WTC11 (cell line): Measurements from ENCODE around the gene TP73. TPM values are rescaled to one million over a fixed set of nuclear protein-coding genes. Genes with fewer than 3 reads are reported as not detected.

Experiments used
- ATAC-seq: fragments of 200-7000 bp; cut with Tn5 transposase; 2 replicates; pipeline ENCODE4 v1.10.0; 2021; ENCODE audit warnings: mild to moderate bottlenecking, moderate library complexity
- CTCF ChIA-PET: fragments of 300-600 bp; sonication (Branson Sonifier 250); formaldehyde crosslinking; loops from one replicate; lab custom pipeline; 2021; ENCODE audit warnings: antibody characterized with exemption; lab: Charles Lee
- POLR2A ChIA-PET: fragments of 350-600 bp; sonication (Branson Sonifier 250); formaldehyde crosslinking; loops from one replicate; lab custom pipeline; 2021; ENCODE audit warnings: antibody characterized with exemption; lab: Charles Lee
- DNase-seq: peaks from one replicate; pipeline ENCODE4 v3.0.0; 2021; ENCODE audit warnings: low spot score
- H3K27ac Mint-ChIP-seq: 2 replicates; pipeline ENCODE4 v1.8.0; 2021; ENCODE audit warnings: mixed read lengths
- H3K27me3 Mint-ChIP-seq: 2 replicates; pipeline ENCODE4 v1.8.0; 2021; ENCODE audit warnings: low read depth, mild to moderate bottlenecking, moderate library complexity, mixed read lengths
- H3K36me3 Mint-ChIP-seq: 2 replicates; pipeline ENCODE4 v1.8.0; 2021; ENCODE audit warnings: mixed read lengths
- H3K4me1 Mint-ChIP-seq: 2 replicates; pipeline ENCODE4 v1.8.0; 2022; ENCODE audit warnings: mixed read lengths
- H3K4me3 Mint-ChIP-seq: 2 replicates; pipeline ENCODE4 v1.8.0; 2021; ENCODE audit warnings: mild to moderate bottlenecking, moderate library complexity, mixed read lengths
- H3K9me3 Mint-ChIP-seq: 2 replicates; pipeline ENCODE4 v1.8.0; 2021; ENCODE audit warnings: mixed read lengths
- AFF4 ChIP-seq: sonication (generic); formaldehyde crosslinking; IDR thresholded peaks from 2 replicates; pipeline ENCODE4 v1.8.1; 2023; ENCODE audit warnings: mild to moderate bottlenecking, missing genetic modification reagents, borderline replicate concordance
- CBFB ChIP-seq: sonication (generic); formaldehyde crosslinking; IDR thresholded peaks from 2 replicates; pipeline ENCODE4 v1.8.1; 2022; ENCODE audit warnings: mild to moderate bottlenecking, low read depth, missing genetic modification reagents
- ETV6 ChIP-seq: sonication (generic); formaldehyde crosslinking; IDR thresholded peaks from 2 replicates; pipeline ENCODE4 v1.8.1; 2022; ENCODE audit warnings: mild to moderate bottlenecking, missing genetic modification reagents
- FOXP1 ChIP-seq: sonication (generic); formaldehyde crosslinking; IDR thresholded peaks from 2 replicates; pipeline ENCODE4 v1.8.0; 2022; ENCODE audit warnings: missing genetic modification reagents, mild to moderate bottlenecking, moderate library complexity, borderline replicate concordance
- GTF2I ChIP-seq: fragments of 250-450 bp; sonication (Bioruptor Pico); conservative IDR thresholded peaks from 2 replicates; pipeline ENCODE4 v1.4.0; 2021; ENCODE audit warnings: mild to moderate bottlenecking
- HMGA2 ChIP-seq: fragments of 250-450 bp; sonication (Bioruptor Pico); IDR thresholded peaks from 2 replicates; pipeline ENCODE4 v1.4.0; 2021; ENCODE audit warnings: mild to moderate bottlenecking, moderate library complexity
- JAZF1 ChIP-seq: fragments of 250-450 bp; sonication (Bioruptor Pico); IDR thresholded peaks from 2 replicates; pipeline ENCODE4 v1.9.0; 2021; ENCODE audit warnings: moderate library complexity, mild to moderate bottlenecking, inconsistent platforms
- MYBL2 ChIP-seq: sonication (generic); formaldehyde crosslinking; IDR thresholded peaks from 2 replicates; pipeline ENCODE4 v1.8.1; 2023; ENCODE audit warnings: mild to moderate bottlenecking, moderate library complexity, missing genetic modification reagents
- OVOL2 ChIP-seq: fragments of 250-450 bp; sonication (Bioruptor Pico); IDR thresholded peaks from 2 replicates; pipeline ENCODE4 v1.9.0; 2021; ENCODE audit warnings: mild to moderate bottlenecking, borderline replicate concordance
- ZNF121 ChIP-seq: sonication (generic); formaldehyde crosslinking; IDR thresholded peaks from 2 replicates; pipeline ENCODE4 v1.8.0; 2023; ENCODE audit warnings: missing genetic modification reagents
- ZNF317 ChIP-seq: sonication (generic); formaldehyde crosslinking; IDR thresholded peaks from 2 replicates; pipeline ENCODE4 v1.8.1; 2023; ENCODE audit warnings: low read depth, mild to moderate bottlenecking, moderate library complexity, missing genetic modification reagents, borderline replicate concordance
- total RNA-seq: library from RNA; stranded (reverse); gene quantifications from 3 replicates; pipeline ENCODE4 v1.2.3, GENCODE V29; 2021
- TF ChIP-seq, protein P1 (sequence below): fragments of 200-600 bp; IDR thresholded peaks from 2 replicates; pipeline ENCODE4 v1.8.0; 2022; ENCODE audit warnings: antibody characterized with exemption

The TP73 gene
- total RNA-seq, 1 experiment from 2014 or later, result 5.7 TPM

DNA sequence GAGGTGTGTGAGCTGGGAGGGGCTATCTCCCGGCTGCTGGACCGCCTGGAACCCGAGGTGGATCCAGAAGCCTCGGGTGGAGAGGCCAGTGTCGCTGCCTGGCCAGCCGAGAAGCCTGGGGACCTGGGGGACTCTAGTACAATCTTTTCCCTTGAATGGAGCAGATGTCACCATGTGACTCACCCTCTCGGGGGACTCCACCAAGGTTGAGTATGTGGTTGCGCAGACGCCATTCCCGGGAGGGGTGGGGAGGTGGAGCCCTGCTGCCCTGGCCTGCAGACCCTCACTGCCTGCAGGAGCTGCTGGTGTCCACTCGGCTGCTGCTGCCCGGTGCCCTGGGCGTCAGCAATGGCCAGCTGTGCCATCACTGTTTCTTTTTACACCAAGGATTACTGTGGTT is 40.3 kb downstream of the TP73 start:
- Mint-ChIP-seq H3K9me3 (no peaks in the 10 kb centered on the region), H3K36me3 (no peaks in the 10 kb centered on the region), H3K27me3 (peaks cover 5% of the 10 kb centered on the region), H3K27ac (no peak overlapping the region)
- ATAC-seq, result no peak
- CTCF ChIA-PET, result no interaction called here
- no peak for DNase-seq
- TF ChIP-seq ZNF121 (CRISPR knock-in tag) (0 out of 2 replicates have a peak, but pooled peaks have one; percentile 9), OVOL2 (CRISPR knock-in tag) (no peak)
- TF ChIP-seq, all 79 proteins: peak for 1
- H3K4me3 Mint-ChIP-seq, result no peak overlapping the region
- H3K4me1 Mint-ChIP-seq, result peaks cover 27% of the 10 kb centered on the region
- POLR2A ChIA-PET, result interaction anchor here (0.6 kb wide), 1 partner anchor 12 kb away, joined by 3 read pairs; no protein-coding TSS in a partner anchor

DNA sequence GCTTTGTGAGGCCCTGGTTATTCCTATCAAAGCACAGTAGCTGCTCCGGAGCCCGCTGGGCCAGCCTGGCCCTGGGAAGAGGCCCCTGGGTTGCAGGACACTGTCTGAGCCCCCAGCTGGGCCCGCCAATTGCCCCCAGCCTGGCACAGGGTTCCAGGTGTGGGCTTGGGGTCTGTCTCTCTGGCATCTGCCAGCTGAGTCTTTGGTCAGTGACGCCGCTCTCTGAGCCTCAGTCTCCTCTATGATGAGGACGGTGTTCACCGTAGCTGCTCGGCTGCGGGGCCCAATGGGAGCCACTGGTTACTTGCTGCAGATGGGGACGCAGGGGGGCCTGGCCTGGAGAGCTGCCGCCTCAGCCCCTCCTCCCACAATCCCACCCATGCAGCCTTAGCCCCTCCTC is 41.0 kb downstream of the TP73 start:
- ATAC-seq (no peak), DNase-seq (no peak)
- Mint-ChIP-seq H3K27me3 (peaks cover 5% of the 10 kb centered on the region), H3K4me3 (no peak overlapping the region), H3K36me3 (no peaks in the 10 kb centered on the region), H3K27ac (no peak overlapping the region), H3K9me3 (no peaks in the 10 kb centered on the region)
- POLR2A ChIA-PET, result interaction anchor here (0.5 kb wide), 1 partner anchor 24 kb away, joined by 3 read pairs; no protein-coding TSS in a partner anchor
- CTCF ChIA-PET, result no interaction called here
- TF ChIP-seq HMGA2, result no peak
- TF ChIP-seq JAZF1 (CRISPR knock-in tag), result no peak
- TF ChIP-seq GTF2I (CRISPR knock-in tag), result no peak
- no peak for TF ChIP-seq CBFB (CRISPR knock-in tag)
- TF ChIP-seq ZNF317, result no peak
- TF ChIP-seq AFF4, result no peak
- no peak for TF ChIP-seq MYBL2 (CRISPR knock-in tag)
- TF ChIP-seq, protein P1, sequence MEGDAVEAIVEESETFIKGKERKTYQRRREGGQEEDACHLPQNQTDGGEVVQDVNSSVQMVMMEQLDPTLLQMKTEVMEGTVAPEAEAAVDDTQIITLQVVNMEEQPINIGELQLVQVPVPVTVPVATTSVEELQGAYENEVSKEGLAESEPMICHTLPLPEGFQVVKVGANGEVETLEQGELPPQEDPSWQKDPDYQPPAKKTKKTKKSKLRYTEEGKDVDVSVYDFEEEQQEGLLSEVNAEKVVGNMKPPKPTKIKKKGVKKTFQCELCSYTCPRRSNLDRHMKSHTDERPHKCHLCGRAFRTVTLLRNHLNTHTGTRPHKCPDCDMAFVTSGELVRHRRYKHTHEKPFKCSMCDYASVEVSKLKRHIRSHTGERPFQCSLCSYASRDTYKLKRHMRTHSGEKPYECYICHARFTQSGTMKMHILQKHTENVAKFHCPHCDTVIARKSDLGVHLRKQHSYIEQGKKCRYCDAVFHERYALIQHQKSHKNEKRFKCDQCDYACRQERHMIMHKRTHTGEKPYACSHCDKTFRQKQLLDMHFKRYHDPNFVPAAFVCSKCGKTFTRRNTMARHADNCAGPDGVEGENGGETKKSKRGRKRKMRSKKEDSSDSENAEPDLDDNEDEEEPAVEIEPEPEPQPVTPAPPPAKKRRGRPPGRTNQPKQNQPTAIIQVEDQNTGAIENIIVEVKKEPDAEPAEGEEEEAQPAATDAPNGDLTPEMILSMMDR, result no peak
- TF ChIP-seq ETV6 (CRISPR knock-in tag), result no peak
- TF ChIP-seq, all 79 proteins: peak for 0
- H3K4me1 Mint-ChIP-seq, result peaks cover 22% of the 10 kb centered on the region

GRCh38 chr1:3695326-3696217 is 43.3 kb downstream of the TP73 start:
- Mint-ChIP-seq H3K27me3 (peaks cover 5% of the 10 kb centered on the region), H3K4me3 (no peak overlapping the region), H3K36me3 (no peaks in the 10 kb centered on the region), H3K27ac (no peak overlapping the region), H3K9me3 (no peaks in the 10 kb centered on the region), H3K4me1 (peaks cover 10% of the 10 kb centered on the region)
- CTCF ChIA-PET, result interaction anchor here (0.5 to 2.3 kb wide), 40 partner anchors 9 to 276 kb away, joined by 3 to 68 read pairs (median 4); partner anchors contain the start of genes C1orf174, LRRC47 and WRAP73
- peak; percentile 86 for DNase-seq
- ATAC-seq, result peak; percentile 96
- POLR2A ChIA-PET, result interaction anchor here (0.7 to 1.3 kb wide), 4 partner anchors 22 to 37 kb away, joined by 3 to 4 read pairs (median 3); no protein-coding TSS in a partner anchor
- TF ChIP-seq, protein P1, result peak; percentile 53; the same call in 1 of the 2 replicates
- no peak for TF ChIP-seq FOXP1
